Smooth muscle cell of the umbilical artery (primary cell): ENCODE data around the gene BCAN. TPM values are rescaled to one million over a fixed set of nuclear protein-coding genes. Genes with fewer than 3 reads are reported as not detected.

Source experiments
- total RNA-seq: library from RNA; depleted of rRNA; stranded (reverse); fragments of >200 nt; gene quantifications from 2 replicates; pipeline ENCODE4 v1.2.3, GENCODE V29; 2014

The BCAN gene
- total RNA-seq, result not detected in 2 replicates

GRCh38 chr1:156641761-156642264, at the start of gene BCAN:
Gene BCAN (plus strand): TSS chr1:156642117. CDS start chr1:156646055, 3,938 bp downstream.

DNA sequence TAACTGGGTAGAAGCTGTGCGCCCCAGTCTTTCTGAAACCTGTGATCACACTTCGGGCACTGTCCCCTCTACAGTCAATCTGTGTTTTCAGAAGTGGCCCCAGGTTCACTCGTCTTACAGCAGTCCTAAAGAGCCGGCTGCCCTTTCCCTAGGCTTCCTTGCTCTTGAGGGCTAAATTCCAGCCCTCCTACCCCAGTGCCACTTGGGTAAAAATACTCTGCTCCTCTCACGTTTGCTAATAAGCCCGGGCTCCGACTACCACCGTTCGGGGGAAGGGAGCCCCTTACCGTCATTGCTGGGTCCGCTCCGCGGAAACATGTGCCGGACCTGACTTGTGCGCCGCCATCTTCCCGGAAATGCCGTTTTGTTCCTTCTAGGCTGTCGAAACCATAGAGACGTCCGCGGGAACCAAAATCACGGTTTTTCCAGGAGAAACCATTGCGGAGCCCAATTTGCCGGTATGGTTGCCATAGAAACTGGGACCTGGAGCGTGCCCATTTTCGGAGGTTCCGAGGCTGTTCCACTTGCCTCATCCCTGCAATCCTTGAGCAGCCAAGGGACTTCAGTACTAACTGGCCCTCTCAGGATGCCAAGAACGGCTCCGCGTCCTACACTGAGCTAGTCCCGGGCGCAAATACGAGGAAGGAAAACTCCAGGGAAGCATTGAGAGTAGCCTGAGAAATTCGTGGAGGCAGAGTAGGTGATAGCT, 40.6 kb upstream of the BCAN start, which contains the start of gene GPATCH4:
Gene GPATCH4 (minus strand): TSS at position 358 of the 709 bp plus-strand sequence.

DNA sequence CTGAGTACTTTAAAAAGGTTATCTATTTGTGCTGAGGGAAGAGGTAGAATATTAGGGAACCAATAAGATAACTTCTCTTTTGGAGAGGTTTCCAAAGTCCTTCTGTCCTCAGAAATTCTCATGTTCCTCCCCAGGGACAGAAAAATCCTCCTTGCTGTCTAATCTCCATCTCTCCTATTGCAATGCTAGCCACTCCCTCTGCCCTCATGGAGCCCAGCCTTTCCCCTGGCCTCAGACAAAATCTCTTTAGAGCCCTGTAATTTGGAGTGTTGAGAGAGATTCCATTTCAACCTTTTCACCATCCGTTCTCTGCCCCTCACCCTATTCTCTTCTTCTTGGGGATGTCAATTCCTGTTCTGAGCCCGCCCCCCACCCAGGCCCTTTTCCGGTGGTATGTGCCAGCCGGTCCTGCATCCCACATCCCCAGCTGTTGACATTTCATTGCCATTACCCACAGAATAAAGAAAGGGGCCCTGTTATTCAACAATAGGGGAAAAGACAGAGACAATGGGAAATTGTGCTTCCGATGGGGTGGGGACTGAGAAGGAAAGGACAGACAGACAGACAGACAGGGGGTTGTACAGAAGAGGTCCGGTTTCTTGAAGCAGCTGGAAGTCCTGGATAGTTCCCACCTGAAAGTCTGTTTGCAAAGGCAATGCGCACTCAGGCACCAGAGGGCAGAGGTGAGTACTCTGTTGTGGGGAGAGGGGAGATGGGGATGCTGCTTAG, 22.9 kb upstream of the BCAN start, which contains the start of gene HAPLN2:
Gene HAPLN2 (plus strand): TSS at position 563 of the 729 bp plus-strand sequence. CDS start 4,076 bp downstream, outside the sequence.

GRCh38 chr1:156676820-156677615, 35.1 kb downstream of the BCAN start, which contains the start of gene NES:
Gene NES (minus strand): TSS chr1:156677407. CDS start chr1:156677264, 143 bp downstream.

GRCh38 chr1:156705321-156705917, 63.5 kb downstream of the BCAN start, which contains the start of gene CRABP2:
Gene CRABP2 (minus strand): TSS chr1:156705583. CDS start chr1:156705446, 137 bp downstream.

Other genes with a start within 250 kb of the BCAN start
- gene MEF2D, start 141.3 kb upstream of the BCAN start, total RNA-seq, result 5.0 and 12.0 TPM in 2 replicates
- 1.5 and 14.8 TPM in 2 replicates for gene IQGAP3, start 69.6 kb upstream of the BCAN start, total RNA-seq
- not detected in 2 replicates for gene TTC24, start 62.4 kb upstream of the BCAN start, total RNA-seq
- 51.7 and 57.9 TPM in 2 replicates for gene NAXE, start 50.3 kb upstream of the BCAN start, total RNA-seq
- 13.4 and 20.9 TPM in 2 replicates for gene GPATCH4, start 40.6 kb upstream of the BCAN start, total RNA-seq
- gene HAPLN2, start 22.7 kb upstream of the BCAN start, total RNA-seq, result 0.14 TPM in 1 of 2 replicates, not detected in the other
- 5.0 and 21.8 TPM in 2 replicates for gene NES, start 35.3 kb downstream of the BCAN start, total RNA-seq
- 10.6 and 19.9 TPM in 2 replicates for gene CRABP2, start 63.5 kb downstream of the BCAN start, total RNA-seq
- 9.1 and 10.4 TPM in 2 replicates for gene METTL25B, start 86.4 kb downstream of the BCAN start, total RNA-seq
- 7.7 and 9.5 TPM in 2 replicates for gene ISG20L2, start 86.6 kb downstream of the BCAN start, total RNA-seq
- 31.4 and 31.5 TPM in 2 replicates for gene MRPL24, start 99.0 kb downstream of the BCAN start, total RNA-seq
- 109 and 191 TPM in 2 replicates for gene HDGF, start 109.6 kb downstream of the BCAN start, total RNA-seq
- 8.6 and 12.8 TPM in 2 replicates for gene PRCC, start 125.4 kb downstream of the BCAN start, total RNA-seq
- 0.30 TPM in 1 of 2 replicates, not detected in the other for gene SH2D2A, start 174.7 kb downstream of the BCAN start, total RNA-seq
- gene INSRR, start 217.0 kb downstream of the BCAN start, total RNA-seq, result not detected in 2 replicates
- gene NTRK1, start 218.7 kb downstream of the BCAN start, total RNA-seq, result not detected in 2 replicates